Measurements from ENCODE around the gene EEF1AKMT3.

EEF1AKMT3 gene

DNA sequence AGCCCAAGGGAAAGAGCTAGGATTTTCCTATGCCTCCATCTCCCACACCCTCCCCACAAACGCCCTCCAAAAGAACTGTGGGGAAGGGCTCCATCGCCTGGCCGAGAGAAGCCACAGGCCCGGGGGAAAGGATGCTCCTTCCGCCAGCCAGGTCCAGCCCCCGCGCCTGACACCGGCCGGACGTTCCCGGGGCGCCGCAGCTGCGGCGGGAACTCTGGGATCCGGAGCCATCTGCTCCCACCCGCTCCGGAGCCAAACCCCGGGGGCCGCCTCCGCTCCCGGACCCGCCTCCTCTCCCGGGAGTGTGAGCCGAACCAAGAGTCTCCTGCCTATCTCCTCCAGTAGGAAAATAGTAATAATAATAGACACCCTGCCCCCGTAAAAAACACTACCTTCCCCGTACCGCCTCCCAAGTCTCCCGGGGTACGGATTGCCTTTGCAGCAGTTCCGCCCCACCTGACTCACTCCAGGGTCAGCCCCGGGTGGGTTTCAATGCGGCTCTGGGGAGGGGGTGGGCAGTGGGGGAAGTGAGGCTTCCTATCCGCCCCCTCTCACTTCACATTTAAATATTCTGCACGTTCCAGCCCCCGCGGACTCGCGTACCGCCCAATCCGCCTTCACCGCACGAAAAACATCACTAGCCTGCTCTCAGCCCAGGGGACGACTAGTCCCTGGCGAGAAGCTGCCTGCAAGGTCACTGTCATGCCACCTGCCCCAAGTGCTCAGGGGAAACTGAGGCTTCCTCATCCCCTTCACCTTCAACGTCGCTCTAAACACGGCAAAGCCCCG is 36.3 kb upstream of the EEF1AKMT3 start:
- in situ Hi-C loops (cut with HindIII; ENCODE audit: low sequenced_read_pairs): no loop called here
- peak overlapping the region; percentile 12 for H3K4me3 ChIP-seq (ENCODE audit: low read depth, low read length)
- DNase-seq (ENCODE audit: low read depth, low spot score): no peak
- TF ChIP-seq, protein P1, sequence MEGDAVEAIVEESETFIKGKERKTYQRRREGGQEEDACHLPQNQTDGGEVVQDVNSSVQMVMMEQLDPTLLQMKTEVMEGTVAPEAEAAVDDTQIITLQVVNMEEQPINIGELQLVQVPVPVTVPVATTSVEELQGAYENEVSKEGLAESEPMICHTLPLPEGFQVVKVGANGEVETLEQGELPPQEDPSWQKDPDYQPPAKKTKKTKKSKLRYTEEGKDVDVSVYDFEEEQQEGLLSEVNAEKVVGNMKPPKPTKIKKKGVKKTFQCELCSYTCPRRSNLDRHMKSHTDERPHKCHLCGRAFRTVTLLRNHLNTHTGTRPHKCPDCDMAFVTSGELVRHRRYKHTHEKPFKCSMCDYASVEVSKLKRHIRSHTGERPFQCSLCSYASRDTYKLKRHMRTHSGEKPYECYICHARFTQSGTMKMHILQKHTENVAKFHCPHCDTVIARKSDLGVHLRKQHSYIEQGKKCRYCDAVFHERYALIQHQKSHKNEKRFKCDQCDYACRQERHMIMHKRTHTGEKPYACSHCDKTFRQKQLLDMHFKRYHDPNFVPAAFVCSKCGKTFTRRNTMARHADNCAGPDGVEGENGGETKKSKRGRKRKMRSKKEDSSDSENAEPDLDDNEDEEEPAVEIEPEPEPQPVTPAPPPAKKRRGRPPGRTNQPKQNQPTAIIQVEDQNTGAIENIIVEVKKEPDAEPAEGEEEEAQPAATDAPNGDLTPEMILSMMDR (IDR thresholded peaks at IDR 0.05; ENCODE audit: low read depth, low read length): peak; percentile 49

DNA sequence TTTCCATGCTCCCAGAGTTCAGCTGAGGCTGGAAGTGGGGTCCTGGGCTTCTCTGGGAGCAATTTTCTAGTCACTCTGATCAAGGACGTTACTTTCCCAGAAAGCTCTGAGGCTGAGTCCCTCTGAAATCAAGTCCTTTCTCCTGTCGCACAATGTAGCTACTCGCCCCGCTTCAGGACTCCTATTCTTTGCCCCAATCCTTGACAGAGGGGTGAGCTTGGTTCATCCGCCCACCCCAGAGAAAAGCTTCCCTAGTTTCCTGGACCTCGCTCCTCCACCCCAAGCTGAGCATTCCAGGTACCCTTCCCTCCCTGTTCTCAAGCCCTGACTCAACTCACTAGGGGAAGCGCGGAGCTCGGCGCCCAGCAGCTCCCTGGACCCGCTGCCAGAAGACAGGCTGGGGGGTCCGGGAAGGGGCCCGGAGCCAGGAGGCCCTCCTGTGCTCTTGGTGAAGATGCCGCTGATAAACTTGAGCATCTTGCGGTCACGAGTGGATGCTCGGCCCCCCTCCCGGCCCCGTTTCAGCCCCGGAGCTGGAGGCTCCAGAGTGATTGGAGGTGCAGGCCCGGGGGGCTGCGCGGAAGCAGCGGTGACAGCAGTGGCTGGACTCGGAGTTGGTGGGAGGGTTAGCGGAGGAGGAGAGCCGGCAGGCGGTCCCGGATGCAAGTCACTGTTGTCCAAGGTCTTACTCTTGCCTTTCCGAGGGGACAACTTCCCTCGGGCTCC is 35.5 kb upstream of the EEF1AKMT3 start:
- in situ Hi-C loops (cut with HindIII; ENCODE audit: low sequenced_read_pairs): no loop called here
- no peak overlapping the region for H3K4me3 ChIP-seq (ENCODE audit: low read depth, low read length)
- TF ChIP-seq, protein P1 (IDR thresholded peaks at IDR 0.05; ENCODE audit: low read depth, low read length): no peak
- no peak for DNase-seq (ENCODE audit: low read depth, low spot score)

DNA sequence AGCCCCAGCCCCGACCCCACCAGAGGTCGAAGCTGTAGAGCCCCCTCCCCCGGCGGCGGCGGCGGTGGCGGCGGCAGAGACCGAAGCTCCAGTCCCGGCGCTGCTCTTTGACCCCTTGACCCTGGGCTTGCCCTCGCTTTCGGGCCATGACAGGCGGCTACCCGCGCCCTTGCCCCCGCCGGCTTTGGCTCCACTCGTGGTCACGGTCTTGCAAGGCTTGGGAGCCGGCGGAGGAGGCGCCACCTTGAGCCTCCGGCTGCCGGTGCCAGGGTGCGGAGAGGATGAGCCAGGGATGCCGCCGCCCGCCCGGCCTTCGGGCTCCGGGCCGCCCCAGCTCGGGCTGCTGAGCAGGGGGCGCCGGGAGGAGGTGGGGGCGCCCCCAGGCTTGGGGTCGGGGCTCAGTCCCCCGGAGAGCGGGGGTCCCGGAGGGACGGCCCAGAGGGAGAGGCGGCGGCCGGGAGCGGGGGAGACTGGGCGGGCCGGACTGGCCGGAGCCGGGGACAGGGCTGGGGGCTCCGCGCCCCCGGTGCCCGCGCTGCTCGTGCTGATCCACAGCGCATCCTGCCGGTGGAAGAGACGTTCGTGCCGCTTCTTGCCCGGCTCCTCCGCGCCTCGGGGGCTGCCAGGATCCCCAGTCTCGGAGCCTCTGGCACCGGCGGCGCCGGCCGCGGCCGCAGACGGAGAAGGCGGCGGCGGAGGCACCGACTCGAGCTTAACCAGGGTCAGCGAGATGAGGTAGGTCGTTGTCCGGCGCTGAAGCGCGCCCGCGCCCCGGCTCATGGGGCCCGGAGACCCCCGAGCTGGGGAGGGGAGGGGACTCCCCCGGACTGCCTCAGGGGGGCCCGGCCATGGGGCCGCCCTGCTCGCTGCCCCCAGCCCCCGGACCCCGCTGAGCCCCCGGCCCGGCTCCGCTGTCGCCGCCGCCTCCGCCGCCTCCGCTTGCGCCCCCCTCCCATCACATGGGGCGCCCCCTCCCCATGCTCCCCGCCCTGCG is 34.6 kb upstream of the EEF1AKMT3 start:
- H3K4me3 ChIP-seq (ENCODE audit: low read depth, low read length): no peak overlapping the region

DNA sequence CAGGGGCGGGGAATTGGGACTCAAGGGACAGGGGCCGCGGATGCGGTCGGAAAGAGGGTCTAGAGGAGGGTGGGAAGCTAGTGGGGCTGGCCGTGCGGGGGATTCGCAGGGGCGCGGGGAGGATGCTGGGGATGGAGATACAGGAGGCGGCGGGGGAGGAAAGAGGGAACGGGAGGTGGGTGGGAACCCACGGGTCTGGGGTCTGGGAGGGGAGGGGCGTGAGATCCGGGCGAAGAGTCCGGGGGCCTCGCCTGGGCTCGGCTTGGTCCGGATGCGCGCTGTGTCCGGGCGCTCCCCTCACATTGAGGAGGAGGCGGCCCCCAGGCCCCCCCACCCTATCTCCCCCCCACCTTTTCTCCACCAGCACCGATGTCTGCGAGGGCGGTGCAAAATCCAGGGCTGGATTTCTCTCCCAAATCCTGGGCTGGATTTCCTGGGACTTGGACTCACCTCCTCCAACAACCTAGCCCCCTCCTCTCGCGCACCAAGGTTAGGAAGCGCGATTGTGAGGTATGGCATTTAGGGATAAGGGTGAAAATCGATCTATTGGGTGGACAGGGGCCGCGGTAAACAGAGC is 33.7 kb upstream of the EEF1AKMT3 start, which contains the start of gene AGAP2:
TSS of gene AGAP2 (minus strand) at position 82 of the 577 bp plus-strand sequence. CDS start 496 bp downstream, outside the sequence.
- DNase-seq (ENCODE audit: low read depth, low spot score): no peak
- in situ Hi-C loops (cut with HindIII; ENCODE audit: low sequenced_read_pairs): no loop called here
- TF ChIP-seq, protein P1 (IDR thresholded peaks at IDR 0.05; ENCODE audit: low read depth, low read length): no peak
- H3K4me3 ChIP-seq (ENCODE audit: low read depth, low read length): peak within 1 kb of the TSS; percentile 7

More for the DNA sequence above, 34.6 kb upstream of the EEF1AKMT3 start:
- in situ Hi-C loops (cut with HindIII; ENCODE audit: low sequenced_read_pairs): no loop called here
- no peak for DNase-seq (ENCODE audit: low read depth, low spot score)
- TF ChIP-seq, protein P1 (IDR thresholded peaks at IDR 0.05; ENCODE audit: low read depth, low read length): peak; percentile 35

DNA sequence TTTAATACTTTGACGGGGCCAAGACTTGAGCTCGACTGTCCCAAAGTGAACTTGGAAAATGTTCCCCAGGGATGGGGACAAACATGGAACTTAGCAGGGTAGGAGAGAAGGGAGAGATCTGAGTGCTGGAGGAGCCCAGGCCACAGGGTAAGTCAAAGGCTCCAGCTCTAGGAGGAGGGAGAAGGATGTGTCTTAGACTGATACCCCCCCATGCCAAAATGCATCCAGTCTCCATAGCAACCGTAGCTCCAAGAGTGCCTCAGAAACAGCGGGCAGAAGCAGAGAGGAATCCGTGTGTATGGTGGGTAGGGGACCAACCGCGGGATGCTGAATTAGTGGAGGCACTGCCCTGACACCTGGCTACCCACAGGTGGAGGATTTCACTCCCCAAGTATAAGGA is 33.0 kb upstream of the EEF1AKMT3 start:
- no peak for DNase-seq (ENCODE audit: low read depth, low spot score)
- no peak overlapping the region for H3K4me3 ChIP-seq (ENCODE audit: low read depth, low read length)
- in situ Hi-C loops (cut with HindIII; ENCODE audit: low sequenced_read_pairs): no loop called here
- TF ChIP-seq, protein P1 (IDR thresholded peaks at IDR 0.05; ENCODE audit: low read depth, low read length): no peak

Data from astrocyte of the spinal cord (primary cell).